Measurements from ENCODE around the gene POM121C.
"Not testable (repeated sequence)": the region's sequence is repeated elsewhere in the genome, so short reads cannot be mapped to it uniquely, and the experiment has no call there.

Gene POM121C

DNA sequence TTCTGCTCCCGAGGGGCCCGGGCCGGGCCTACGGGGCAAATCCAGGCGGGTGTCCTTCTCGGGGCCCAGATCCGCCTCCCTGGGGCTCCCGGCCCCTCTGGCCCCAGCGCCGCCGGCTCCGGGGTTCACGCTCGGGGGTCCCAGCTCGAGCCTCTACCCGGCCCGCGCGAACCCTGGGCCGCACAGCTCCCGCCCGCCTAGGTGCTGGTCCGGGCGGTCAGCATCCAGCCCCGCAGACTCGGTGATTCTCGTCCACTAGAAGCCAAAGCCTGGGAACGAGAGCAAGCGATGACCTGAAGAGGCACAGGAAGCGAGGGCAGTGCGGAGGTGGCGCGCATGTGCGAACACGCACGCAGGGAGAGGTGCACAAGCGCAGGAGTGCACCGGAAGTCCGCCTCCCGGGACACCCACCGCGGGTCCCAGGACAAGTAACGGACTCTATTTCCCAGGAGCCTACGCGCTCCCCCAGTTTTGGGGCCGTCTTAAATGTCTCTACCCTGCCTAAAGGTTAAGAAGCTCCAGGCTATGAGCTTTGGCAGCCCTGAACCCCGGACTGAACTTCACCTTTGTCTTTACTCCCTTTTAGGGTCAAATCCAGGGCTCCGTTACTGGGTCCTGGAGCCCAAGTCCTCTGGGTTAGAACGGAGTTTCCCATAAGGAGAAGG lies at the start of gene POM121C:
Gene POM121C (minus strand): TSS at position 321 of the 665 bp plus-strand sequence. CDS start 44,803 bp downstream, outside the sequence.
- DNase-seq (ENCODE audit: low read depth, low spot score), result peak; percentile 88

- no peak for DNase-seq (ENCODE audit: low read depth, low spot score)
Measured at GRCh38 chr7:75534727-75535307, 48.7 kb upstream of the POM121C start.

- no peak for DNase-seq (ENCODE audit: low read depth, low spot score)
Measured at GRCh38 chr7:75533926-75534325, 47.8 kb upstream of the POM121C start.

- DNase-seq (ENCODE audit: low read depth, low spot score), result no peak
Measured at GRCh38 chr7:75532639-75533038, 46.5 kb upstream of the POM121C start.

DNA sequence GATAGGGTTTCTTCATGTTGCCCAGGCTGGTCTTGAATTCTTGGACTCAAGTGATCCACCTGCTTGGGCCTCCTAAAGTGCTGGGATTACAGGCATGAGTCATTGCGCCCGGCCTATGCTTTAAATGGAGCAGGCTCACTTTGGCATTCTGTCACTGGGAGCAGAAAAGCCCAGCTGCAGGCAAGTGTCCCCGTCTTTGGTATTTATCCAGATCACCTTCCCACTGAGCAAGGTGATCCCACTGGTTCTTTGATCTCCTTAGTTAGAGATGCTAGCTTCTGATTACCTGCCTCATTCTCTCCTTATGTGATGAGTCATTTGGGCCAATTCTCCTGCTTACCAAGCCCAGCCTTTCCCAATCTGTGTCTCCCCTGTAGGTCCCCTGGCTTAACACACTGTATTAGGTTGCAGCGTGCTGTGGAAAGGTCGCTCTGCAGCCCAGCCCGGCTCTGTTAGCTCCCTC lies 45.3 kb upstream of the POM121C start:
- no peak for DNase-seq (ENCODE audit: low read depth, low spot score)

GRCh38 chr7:75527224-75527722 lies 41.2 kb upstream of the POM121C start:
- not testable (repeated sequence) for DNase-seq (ENCODE audit: low read depth, low spot score)

GRCh38 chr7:75521727-75522126 lies 35.6 kb upstream of the POM121C start:
- not testable (repeated sequence) for DNase-seq (ENCODE audit: low read depth, low spot score)

- not testable (repeated sequence) for DNase-seq (ENCODE audit: low read depth, low spot score)
Measured at GRCh38 chr7:75518842-75519241, 32.7 kb upstream of the POM121C start.

- not testable (repeated sequence) for DNase-seq (ENCODE audit: low read depth, low spot score)
Measured at GRCh38 chr7:75509033-75509432, 22.9 kb upstream of the POM121C start.

DNA sequence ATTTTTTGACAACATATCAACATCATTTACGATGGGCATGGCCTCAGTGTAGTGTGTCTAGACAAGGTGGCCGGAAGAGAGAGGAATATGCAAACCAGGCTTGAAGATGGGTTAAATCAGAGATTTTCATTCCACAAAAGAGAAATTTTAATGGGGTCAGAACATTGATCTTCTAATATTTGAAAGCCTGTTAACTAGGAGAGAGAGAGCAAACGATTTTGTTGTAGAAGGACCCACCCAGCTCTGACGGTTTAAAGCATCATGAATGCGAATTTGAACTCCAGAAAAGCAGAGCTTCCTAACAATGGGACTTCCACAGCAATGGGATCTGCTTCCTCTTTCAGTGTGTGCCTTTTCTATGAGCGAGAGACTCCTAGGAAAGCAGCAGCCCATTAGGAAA lies 5.9 kb upstream of the POM121C start, which contains the start of gene SPDYE5:
Gene SPDYE5 (plus strand): TSS at position 301 of the 400 bp plus-strand sequence. CDS start 1,728 bp downstream, outside the sequence.
- DNase-seq (ENCODE audit: low read depth, low spot score), result not testable (repeated sequence)

DNA sequence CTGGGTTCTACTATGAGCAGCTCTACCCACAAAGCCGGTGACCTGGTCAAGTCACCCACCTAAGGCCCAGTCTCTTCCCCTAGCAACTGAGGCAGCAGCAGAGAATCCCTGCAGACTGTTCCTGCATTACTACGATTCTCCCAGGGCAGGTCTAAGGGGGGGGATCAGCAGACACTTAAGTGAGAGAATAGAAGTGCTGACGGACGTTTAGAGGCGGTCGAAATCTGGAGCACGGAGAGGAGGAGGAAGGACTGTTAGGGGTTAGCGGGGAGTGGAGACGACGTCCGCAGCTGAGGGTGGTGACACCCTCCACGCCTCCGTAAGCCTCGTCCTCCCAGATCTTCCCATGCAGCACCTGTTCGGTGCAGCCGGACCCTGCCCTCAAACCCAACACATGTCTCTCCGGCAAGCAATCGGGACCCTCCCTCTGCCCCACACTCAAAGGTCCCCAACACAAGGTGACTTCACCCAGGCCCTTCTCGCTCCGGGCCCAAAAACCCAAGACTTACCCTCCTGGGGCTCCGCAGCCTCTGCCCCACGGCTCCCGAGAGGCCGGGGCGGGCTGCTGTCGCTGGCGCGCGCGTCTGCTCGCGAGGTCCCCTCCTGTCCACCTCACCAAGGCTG lies 632 bp downstream of the POM121C start:
- DNase-seq (ENCODE audit: low read depth, low spot score), result not testable (repeated sequence)

DNA sequence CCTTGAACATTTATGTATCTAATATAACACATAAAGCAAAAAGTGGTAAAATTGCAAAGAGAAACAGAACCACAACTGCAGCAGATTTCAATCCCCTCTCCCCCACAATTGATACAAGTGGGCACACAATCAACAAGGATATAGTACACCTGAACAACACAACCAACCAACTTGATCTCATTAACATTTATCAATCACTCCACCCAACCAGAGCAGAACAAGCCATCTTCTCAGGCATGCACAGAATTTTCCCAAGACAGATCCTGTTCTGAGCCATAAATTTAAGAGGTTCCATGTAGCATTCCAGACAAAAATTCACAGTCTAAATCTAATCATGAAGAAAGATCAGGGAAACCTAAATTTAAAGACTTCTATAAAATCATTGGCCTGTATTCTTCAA lies 5.8 kb downstream of the POM121C start:
- DNase-seq (ENCODE audit: low read depth, low spot score), result not testable (repeated sequence)

DNA sequence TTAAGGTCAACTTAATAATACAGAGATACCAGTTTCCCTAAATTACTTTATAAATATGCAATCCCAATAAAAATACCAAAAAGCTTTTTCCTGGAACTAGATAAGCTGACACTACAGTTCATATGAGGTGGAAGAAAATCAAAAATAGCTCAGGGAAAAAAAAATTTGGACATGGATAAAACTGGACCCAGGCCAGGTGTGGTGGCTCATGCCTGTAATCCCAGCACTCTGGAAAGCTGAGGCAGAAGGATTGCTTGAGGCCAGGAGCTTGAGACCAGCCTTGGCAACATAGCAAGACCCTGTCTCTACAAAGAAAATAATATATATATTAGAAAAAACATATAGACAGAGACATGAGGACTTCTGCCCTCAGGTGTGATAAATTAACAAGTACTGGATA lies 8.6 kb downstream of the POM121C start:
- DNase-seq (ENCODE audit: low read depth, low spot score), result not testable (repeated sequence)

DNA sequence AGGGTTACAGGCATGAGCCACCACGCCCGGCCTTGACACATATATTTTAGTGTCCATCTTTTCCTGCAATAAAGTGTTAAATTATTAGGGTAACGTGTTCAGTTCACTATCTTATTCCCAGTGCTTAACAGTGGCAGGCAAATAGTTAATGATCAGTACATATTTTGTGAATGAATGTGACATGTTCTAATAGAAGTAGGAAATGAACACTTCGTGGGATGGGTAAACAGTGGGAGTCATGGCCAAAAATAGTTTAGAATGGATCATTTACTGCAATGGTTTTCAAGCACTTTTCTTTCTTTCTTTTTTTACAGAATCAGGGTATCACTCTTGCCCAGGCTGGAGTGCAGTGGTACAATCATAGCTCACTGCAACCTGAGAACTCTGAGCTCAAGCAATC lies 15.9 kb downstream of the POM121C start:
- not testable (repeated sequence) for DNase-seq (ENCODE audit: low read depth, low spot score)

DNA sequence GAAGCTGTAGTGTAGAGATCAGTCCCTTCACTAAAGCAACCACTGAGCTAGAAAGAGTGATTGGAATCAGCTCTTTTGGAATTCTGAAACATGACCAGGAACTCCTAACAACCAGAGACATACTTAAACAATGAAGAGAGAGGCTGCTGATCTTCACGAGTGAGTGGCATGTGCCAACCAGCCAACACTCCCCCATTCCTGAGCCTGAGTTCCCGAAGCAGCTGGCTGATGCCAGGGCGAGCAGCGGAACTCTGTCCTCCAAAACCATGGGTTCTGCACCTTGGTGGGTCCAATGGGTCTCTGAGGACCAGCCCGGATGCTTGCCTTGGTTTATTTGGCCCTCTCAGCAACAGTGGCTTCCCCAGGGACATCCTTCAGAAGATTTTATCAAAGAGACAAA lies 25.6 kb downstream of the POM121C start:
- DNase-seq (ENCODE audit: low read depth, low spot score), result not testable (repeated sequence)

DNA sequence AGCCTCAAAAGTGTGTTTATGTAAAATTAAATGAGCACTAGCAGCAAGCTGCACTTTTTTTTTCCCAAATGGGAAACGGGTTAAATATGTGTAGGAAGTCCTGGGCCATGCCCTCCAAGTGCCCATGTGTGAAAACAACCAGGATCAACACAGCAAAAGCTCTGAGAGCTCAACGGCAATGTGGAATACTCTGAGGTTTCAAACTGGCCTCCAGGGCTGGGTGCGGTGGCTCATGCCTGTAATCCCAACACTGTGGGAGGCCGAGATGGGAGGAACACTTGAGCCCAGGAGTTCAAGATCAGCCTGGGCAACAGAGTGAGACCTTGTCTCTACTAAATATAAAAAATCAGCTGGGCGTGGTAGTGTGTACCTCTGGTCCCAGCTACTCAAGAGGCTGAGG lies 28.1 kb downstream of the POM121C start:
- not testable (repeated sequence) for DNase-seq (ENCODE audit: low read depth, low spot score)

- DNase-seq (ENCODE audit: low read depth, low spot score), result not testable (repeated sequence)
Measured at GRCh38 chr7:75456403-75456802, 29.7 kb downstream of the POM121C start.

DNA sequence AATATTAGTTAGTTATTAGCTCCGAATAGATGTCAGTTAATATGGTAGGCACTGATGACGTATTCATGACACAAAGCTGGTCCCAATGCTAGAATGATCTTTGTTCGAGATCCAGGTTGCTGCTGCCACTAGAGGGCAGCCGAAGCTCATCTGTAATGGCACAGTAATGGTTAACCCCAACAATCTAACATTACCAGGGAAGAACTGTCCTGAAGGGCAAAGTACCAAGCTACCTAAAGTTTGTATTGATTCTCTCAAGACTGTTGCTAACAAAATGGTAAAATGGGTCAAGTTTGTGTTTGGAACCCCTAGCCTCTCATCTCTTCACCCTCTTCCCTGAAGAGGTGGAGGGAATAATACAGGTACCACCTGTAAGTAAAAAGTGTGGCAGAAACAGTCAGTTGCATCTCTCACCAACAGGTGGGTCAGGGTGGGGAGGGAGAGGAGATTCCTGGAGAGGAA lies 33.6 kb downstream of the POM121C start:
- DNase-seq (ENCODE audit: low read depth, low spot score), result not testable (repeated sequence)

- DNase-seq (ENCODE audit: low read depth, low spot score), result not testable (repeated sequence)
Measured at GRCh38 chr7:75449946-75450345, 36.2 kb downstream of the POM121C start.

DNA sequence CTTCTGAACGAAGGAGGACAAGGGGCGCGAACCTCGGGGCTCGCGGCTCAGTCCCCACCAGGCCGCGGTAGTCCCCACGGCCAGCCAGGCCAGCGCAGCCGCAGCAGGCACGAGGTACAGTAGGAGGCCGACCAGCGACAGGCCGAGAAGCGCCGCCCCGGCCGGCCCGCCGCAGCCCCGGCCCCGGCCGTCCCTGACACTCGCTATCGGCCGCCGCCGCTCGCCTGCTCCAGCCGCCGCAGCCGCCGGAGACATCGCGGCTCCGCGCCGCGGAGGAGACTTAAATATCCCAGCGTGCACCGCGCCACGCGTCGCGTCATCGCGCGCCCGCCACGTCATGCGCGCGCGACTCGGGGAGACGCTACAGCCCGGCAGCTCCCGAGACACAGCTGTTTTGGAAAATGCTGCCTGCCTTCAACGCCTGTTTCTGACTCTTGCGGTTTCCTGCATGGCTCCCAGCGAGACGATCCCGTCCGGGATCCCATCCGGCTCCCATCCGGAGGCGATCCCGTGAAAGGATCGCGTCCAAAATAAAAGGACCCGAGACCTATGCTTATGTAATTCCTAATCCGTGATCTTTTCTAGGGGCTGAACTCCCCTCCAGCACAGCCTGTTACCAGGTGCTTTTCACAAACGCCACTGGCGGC lies 43.5 kb downstream of the POM121C start:
- not testable (repeated sequence) for DNase-seq (ENCODE audit: low read depth, low spot score)

- DNase-seq (ENCODE audit: low read depth, low spot score), result not testable (repeated sequence)
Measured at GRCh38 chr7:75442101-75442464, 44.0 kb downstream of the POM121C start.

- DNase-seq (ENCODE audit: low read depth, low spot score), result not testable (repeated sequence)
Measured at GRCh38 chr7:75439000-75439399, 47.1 kb downstream of the POM121C start.
